Skin epidermis (tissue), 12 donors: ENCODE data around the gene NR2E3.
"Not testable (repeated sequence)": the region's sequence is repeated elsewhere in the genome, so short reads cannot be mapped to it uniquely, and the experiment has no call there.

Experiments
- H3K27ac ChIP-seq, 21 experiments: fragments of 200-600 bp; sonication (generic) in 11 of 21; one replicate each; pipeline ENCODE4 v1.5.0; 2020; ENCODE audit warnings: mild to moderate bottlenecking in 3 of 21, inconsistent platforms in 2 of 21, moderate library complexity in 2 of 21
- H3K4me3 ChIP-seq, 7 experiments: fragments of 200-600 bp; sonication (generic) in 2 of 7; one replicate each; pipeline ENCODE4 v1.5.0; 2020; ENCODE audit warnings: inconsistent platforms in 2 of 7, mild to moderate bottlenecking in 2 of 7, moderate library complexity in 1 of 7

Gene NR2E3

DNA sequence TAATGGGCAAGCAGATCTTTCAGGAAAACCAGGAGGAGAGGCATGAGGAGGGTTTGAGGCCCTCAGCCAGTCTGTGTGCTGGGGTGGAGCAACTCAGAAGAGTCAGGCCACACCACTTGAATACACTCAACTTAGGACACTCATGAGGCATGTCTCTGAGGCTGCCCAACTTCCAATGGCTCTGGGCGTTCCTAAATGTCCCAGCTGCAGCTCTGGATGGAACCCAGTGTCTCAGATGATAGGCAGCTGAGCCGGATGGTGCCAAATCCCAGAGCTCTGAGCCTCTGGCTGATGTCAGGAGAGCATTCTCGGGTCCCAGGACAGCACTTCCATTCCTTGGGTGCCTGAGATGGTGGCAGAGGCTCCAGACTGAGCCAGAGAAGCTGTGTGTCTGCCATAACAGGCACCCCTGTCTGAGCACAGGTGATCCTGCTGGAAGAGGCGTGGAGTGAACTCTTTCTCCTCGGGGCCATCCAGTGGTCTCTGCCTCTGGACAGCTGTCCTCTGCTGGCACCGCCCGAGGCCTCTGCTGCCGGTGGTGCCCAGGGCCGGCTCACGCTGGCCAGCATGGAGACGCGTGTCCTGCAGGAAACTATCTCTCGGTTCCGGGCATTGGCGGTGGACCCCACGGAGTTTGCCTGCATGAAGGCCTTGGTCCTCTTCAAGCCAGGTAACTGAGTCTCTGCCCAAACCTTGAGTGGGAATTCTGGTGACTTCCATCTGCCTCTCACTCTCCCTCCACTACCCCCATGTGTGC, 2.8 kb downstream of the NR2E3 start:
- no peak overlapping the region for H3K27ac ChIP-seq
- no peak overlapping the region for H3K4me3 ChIP-seq

DNA sequence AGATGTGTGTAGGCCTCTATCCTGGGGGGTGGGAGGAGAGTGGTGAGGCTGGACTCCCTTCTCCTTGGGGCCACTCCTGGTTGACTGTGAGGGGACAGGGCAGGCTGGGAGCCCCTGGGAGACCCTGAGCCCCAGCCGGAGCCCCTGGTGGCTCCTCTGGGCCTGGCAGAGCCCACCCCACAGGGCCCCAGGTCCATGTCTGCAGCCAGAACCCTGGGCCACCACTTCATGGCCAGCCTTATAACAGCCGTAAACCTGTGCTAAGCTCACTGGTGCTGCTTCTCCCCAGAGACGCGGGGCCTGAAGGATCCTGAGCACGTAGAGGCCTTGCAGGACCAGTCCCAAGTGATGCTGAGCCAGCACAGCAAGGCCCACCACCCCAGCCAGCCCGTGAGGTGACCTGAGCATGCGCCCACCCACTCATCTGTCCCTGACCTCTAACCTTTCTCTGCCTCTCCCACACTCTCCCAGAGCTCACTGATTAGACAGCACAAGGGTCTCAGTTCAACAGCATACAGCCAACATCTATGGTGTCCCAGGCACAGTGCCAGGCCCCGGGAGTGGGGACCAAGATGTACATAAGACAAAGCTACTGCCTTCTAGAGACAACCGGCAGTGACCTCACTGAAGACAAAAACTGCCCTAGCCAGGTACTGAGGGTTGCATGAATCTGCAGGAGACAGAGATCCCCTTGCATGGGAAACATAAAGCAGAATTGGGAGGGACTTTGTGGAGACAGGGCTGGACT, 3.5 kb downstream of the NR2E3 start:
- no peak overlapping the region for H3K27ac ChIP-seq
- H3K4me3 ChIP-seq = no peak overlapping the region

DNA sequence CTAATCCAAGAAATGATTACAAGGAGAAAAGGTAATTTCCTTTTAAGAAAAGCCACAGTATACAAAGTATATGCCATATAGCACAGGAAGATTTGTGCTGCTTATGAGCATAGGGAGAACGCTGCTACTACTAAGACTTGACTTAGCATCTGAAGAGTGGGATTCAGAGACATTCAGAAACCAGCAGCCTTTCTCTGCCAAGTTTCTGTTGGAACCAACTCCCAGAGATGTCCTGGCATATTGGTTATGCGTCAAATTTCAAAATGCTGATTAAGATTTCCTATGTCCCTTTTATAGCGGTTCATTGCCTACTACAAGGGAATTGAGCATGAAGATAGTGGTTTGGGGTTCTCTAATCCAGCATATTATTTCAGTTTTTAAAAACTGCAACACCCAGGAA, 4.9 kb downstream of the NR2E3 start:
- Histone ChIP-seq H3K4me3 (no peak overlapping the region), H3K27ac (no peak overlapping the region)

- Histone ChIP-seq H3K4me3 (no peak overlapping the region), H3K27ac (no peak overlapping the region)
Measured at GRCh38 chr15:71817351-71817750, 7.0 kb downstream of the NR2E3 start.

DNA sequence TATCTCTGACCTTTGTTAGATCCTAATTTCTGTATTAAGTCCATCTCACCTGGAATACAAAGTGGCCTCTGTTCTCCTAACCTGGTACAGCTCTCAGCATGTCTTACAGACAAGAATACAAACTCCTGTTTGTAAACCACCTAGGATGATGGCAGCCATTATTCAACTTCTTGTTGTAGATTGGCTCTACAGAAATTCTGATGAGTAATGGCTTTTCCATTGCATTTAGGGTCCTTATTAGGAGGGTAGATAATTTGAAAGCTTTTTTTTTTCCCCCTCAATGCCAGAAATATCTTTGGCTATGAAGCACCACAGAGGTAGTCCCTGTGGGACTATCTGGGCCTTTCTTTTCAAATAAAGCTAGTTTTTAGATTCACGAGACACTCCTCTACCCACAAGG, 9.8 kb downstream of the NR2E3 start:
- H3K4me3 ChIP-seq = no peak overlapping the region
- H3K27ac ChIP-seq = no peak overlapping the region

- H3K4me3 ChIP-seq = no peak overlapping the region
- no peak overlapping the region for H3K27ac ChIP-seq
Measured at GRCh38 chr15:71821547-71822129, 11.3 kb downstream of the NR2E3 start.

- H3K27ac ChIP-seq = no peak overlapping the region
- H3K4me3 ChIP-seq = no peak overlapping the region
Measured at GRCh38 chr15:71822890-71823630, 12.7 kb downstream of the NR2E3 start.

- H3K27ac ChIP-seq = no peak overlapping the region
- no peak overlapping the region for H3K4me3 ChIP-seq
Measured at GRCh38 chr15:71823801-71824200, 13.4 kb downstream of the NR2E3 start.

DNA sequence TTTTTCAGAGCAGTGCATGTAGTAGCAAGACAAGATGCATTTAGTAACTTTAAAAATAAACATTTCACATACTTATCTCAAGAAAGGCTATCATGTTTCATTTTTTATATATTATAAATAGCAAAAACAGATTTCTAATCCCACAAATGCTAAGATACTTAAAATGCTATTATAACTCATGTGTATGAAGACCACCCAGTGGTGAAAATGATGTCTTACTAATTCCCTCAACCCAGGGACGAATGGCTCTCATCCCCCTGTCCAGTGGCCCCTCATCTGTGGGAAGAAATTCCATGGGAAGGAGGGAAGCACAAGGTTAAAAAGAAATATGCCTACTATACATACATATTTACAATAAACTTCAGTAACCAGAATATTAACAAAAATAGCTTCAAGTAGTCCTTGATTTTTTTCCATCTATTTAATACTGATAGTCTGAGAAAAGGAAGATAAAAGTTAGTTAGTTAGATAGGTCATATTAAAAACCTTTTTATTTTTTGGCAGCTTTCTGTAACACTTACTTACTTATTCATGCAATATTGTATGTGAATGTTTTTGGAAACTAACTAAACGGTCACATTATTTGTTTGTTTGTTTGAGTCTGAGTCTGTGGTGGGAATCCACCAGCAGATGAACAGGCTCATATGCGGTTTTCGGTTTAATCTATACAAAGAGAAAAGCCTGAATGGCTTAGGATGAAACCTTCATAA, 14.8 kb downstream of the NR2E3 start:
- Histone ChIP-seq H3K27ac (no peak overlapping the region), H3K4me3 (no peak overlapping the region)

DNA sequence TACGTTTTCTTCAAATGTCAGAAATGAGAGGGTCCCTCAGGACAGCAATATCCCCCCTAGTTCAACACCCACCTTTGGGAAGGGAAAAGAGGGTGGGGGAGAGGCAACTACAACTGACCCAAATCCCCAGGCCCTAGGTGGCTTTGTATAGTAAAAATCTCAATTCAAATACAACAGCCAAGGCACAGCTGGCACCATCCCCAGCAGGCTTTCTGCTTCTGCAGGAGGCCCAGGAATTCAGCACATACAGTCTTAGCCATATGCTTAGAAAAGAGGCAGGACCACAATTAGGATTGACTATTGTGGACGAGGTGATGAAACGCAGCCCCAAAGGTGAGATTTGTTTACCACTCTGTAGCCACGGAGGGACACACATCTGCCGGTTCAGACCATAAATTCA, 15.8 kb downstream of the NR2E3 start:
- Histone ChIP-seq H3K4me3 (no peak overlapping the region), H3K27ac (no peak overlapping the region)

GRCh38 chr15:71830981-71831380, 20.6 kb downstream of the NR2E3 start:
- no peak overlapping the region for H3K4me3 ChIP-seq
- no peak overlapping the region for H3K27ac ChIP-seq

DNA sequence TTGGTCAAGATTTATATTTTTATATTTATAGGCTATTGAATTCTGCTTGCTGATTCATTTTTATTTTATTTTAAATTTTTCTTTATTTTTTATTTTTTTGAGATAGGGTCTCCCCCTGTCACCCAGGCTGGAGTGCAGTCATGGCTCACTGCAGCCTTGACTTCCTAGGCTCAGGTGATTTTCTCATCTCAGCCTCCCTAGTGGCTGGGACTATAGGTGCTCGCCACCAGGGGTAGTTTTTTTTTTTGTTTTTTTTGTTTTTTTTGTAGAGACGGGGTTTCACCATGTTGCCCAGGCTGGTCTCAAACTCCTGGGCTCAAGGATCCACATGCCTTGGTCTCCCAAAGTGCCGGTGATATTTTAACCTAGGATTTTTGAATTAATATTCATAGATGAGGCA, 31.2 kb downstream of the NR2E3 start:
- no peak overlapping the region for H3K27ac ChIP-seq
- H3K4me3 ChIP-seq = no peak overlapping the region

- Histone ChIP-seq H3K27ac (no peak overlapping the region), H3K4me3 (no peak overlapping the region)
Measured at GRCh38 chr15:71844916-71845315, 34.6 kb downstream of the NR2E3 start.

DNA sequence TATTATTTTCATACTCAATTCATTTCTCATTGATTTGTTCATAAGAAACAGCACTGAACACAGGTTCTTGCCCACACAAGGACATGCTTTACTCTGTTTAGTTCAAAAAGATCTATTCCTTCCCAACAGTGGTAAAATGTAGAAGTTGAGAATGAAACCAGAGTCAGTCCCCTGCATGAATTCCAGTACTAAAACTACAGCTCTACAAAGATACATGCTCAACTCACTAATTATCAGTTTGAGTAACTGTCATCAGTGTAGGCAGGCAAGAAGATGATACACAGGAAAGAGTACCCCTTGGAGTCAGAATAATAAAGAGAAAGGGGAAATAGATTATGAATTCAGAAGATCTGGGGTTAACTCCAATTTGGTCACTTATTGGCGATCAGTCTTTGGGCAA, 43.2 kb downstream of the NR2E3 start:
- Histone ChIP-seq H3K27ac (no peak overlapping the region), H3K4me3 (no peak overlapping the region)

- H3K4me3 ChIP-seq, H3K27ac ChIP-seq: not testable (repeated sequence)
Measured at GRCh38 chr15:71858232-71858631, 47.9 kb downstream of the NR2E3 start.
